ENCODE results near the gene C1QL2.

DNA sequence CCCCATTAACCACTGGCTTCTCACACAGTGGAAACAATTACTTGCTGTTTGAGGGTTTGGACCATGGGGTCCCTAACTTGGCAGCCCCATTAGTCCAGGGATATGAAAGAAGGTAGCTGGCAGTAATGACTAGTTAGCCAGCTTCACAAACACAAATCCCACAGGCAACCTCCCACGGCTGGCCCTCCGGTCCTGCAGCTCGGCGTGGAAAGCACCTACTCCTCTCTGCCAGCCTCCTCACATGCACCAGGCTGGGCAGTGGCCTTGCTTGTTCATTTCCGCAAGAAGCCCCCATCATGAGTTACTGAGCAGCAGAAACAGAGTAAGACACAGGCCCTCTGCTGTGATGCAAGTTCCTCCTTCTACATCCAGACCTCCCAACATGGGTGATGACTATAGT, 13.7 kb downstream of the C1QL2 start:
- TF ChIP-seq, protein P1, sequence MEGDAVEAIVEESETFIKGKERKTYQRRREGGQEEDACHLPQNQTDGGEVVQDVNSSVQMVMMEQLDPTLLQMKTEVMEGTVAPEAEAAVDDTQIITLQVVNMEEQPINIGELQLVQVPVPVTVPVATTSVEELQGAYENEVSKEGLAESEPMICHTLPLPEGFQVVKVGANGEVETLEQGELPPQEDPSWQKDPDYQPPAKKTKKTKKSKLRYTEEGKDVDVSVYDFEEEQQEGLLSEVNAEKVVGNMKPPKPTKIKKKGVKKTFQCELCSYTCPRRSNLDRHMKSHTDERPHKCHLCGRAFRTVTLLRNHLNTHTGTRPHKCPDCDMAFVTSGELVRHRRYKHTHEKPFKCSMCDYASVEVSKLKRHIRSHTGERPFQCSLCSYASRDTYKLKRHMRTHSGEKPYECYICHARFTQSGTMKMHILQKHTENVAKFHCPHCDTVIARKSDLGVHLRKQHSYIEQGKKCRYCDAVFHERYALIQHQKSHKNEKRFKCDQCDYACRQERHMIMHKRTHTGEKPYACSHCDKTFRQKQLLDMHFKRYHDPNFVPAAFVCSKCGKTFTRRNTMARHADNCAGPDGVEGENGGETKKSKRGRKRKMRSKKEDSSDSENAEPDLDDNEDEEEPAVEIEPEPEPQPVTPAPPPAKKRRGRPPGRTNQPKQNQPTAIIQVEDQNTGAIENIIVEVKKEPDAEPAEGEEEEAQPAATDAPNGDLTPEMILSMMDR (IDR thresholded peaks at IDR 0.05): no peak
- no peak for TF ChIP-seq POLR2A (IDR thresholded peaks at IDR 0.05)
- TF ChIP-seq EP300 (IDR thresholded peaks at IDR 0.05): no peak
